ENCODE data around the gene LILRA2. TPM values are rescaled to one million over a fixed set of nuclear protein-coding genes. Genes with fewer than 3 reads are reported as not detected.

LILRA2 gene
- total RNA-seq, 1 experiment from 2014 or later = not detected

DNA sequence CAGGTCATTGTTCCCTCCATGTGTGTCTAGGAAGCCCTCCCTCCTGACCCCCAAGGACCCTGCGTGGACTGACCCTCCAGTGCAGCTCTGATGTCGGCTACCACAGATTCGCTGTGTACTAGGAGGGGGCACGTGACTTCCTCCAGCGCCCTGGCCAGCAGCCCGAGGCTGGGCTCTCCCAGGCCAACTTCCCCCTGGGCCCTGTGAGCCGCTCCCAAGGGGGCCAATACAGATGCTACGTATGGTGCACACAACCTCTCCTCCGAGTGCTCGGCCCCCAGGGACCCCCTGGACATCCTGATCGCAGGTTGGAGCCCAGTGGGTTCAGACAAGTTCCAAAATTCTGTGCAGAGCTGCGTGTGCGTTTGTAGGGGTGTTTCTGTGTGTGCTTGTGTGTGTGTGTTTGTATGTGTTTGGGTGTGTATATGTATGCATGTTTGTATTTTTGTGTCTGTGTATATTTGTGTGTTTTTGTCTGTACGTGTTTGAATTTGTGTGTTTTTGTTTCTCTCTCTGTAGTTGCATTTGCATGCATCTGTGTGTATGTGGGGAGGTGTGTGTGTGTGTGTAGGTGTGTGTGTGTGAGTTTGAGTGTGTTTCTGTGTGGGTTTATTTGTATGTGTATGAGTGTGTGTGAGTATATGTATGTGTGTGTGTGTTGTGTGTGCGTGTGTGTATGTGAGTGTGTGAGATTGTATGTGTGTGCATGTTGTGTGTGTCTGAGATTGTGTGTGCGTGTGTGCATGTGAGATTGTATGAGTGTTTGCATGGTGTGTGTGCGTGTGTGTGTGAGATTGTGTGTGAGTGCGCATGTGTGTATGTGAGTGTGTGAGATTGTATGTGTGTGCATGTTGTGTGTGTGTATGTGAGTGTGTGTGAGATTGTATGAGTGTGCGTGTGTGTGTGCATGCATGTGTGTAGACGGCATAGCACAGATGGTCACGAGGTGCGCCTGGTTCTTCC lies 21.4 kb upstream of the LILRA2 start:
- Mint-ChIP-seq H3K36me3 (peaks cover 46% of the 10 kb centered on the region), H3K27me3 (ENCODE audit: low read depth) (peaks cover 9% of the 10 kb centered on the region), H3K4me1 (no peaks in the 10 kb centered on the region), H3K27ac (no peak overlapping the region), H3K9me3 (peaks cover 64% of the 10 kb centered on the region), H3K4me3 (no peak overlapping the region)
- no peak for ATAC-seq
- ChIA-PET POLR2A (no interaction called here), CTCF (no interaction called here)
- DNase-seq (ENCODE audit: low spot score) = no peak
- no peak for TF ChIP-seq JUN (CRISPR knock-in tag; IDR thresholded peaks at IDR 0.05)
- TF ChIP-seq MYBL2 (CRISPR knock-in tag; IDR thresholded peaks at IDR 0.05) = no peak
- TF ChIP-seq FOXK1 (CRISPR knock-in tag; IDR thresholded peaks at IDR 0.05) = no peak
- TF ChIP-seq NFE2L1 (CRISPR knock-in tag; IDR thresholded peaks at IDR 0.05) = no peak
- no peak for TF ChIP-seq JAZF1 (CRISPR knock-in tag; IDR thresholded peaks at IDR 0.05)
- TF ChIP-seq, protein P1, sequence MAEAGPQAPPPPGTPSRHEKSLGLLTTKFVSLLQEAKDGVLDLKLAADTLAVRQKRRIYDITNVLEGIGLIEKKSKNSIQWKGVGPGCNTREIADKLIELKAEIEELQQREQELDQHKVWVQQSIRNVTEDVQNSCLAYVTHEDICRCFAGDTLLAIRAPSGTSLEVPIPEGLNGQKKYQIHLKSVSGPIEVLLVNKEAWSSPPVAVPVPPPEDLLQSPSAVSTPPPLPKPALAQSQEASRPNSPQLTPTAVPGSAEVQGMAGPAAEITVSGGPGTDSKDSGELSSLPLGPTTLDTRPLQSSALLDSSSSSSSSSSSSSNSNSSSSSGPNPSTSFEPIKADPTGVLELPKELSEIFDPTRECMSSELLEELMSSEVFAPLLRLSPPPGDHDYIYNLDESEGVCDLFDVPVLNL (CRISPR knock-in tag; IDR thresholded peaks at IDR 0.05; ENCODE audit: borderline replicate concordance, low read depth) = no peak
- TF ChIP-seq, protein P2, sequence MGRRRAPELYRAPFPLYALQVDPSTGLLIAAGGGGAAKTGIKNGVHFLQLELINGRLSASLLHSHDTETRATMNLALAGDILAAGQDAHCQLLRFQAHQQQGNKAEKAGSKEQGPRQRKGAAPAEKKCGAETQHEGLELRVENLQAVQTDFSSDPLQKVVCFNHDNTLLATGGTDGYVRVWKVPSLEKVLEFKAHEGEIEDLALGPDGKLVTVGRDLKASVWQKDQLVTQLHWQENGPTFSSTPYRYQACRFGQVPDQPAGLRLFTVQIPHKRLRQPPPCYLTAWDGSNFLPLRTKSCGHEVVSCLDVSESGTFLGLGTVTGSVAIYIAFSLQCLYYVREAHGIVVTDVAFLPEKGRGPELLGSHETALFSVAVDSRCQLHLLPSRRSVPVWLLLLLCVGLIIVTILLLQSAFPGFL (CRISPR knock-in tag; IDR thresholded peaks at IDR 0.05; ENCODE audit: borderline replicate concordance) = no peak
- TF ChIP-seq, protein P3, sequence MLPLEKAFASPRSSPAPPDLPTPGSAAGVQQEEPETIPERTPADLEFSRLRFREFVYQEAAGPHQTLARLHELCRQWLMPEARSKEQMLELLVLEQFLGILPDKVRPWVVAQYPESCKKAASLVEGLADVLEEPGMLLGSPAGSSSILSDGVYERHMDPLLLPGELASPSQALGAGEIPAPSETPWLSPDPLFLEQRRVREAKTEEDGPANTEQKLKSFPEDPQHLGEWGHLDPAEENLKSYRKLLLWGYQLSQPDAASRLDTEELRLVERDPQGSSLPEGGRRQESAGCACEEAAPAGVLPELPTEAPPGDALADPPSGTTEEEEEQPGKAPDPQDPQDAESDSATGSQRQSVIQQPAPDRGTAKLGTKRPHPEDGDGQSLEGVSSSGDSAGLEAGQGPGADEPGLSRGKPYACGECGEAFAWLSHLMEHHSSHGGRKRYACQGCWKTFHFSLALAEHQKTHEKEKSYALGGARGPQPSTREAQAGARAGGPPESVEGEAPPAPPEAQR (CRISPR knock-in tag; IDR thresholded peaks at IDR 0.05) = no peak
- TF ChIP-seq, protein P4, sequence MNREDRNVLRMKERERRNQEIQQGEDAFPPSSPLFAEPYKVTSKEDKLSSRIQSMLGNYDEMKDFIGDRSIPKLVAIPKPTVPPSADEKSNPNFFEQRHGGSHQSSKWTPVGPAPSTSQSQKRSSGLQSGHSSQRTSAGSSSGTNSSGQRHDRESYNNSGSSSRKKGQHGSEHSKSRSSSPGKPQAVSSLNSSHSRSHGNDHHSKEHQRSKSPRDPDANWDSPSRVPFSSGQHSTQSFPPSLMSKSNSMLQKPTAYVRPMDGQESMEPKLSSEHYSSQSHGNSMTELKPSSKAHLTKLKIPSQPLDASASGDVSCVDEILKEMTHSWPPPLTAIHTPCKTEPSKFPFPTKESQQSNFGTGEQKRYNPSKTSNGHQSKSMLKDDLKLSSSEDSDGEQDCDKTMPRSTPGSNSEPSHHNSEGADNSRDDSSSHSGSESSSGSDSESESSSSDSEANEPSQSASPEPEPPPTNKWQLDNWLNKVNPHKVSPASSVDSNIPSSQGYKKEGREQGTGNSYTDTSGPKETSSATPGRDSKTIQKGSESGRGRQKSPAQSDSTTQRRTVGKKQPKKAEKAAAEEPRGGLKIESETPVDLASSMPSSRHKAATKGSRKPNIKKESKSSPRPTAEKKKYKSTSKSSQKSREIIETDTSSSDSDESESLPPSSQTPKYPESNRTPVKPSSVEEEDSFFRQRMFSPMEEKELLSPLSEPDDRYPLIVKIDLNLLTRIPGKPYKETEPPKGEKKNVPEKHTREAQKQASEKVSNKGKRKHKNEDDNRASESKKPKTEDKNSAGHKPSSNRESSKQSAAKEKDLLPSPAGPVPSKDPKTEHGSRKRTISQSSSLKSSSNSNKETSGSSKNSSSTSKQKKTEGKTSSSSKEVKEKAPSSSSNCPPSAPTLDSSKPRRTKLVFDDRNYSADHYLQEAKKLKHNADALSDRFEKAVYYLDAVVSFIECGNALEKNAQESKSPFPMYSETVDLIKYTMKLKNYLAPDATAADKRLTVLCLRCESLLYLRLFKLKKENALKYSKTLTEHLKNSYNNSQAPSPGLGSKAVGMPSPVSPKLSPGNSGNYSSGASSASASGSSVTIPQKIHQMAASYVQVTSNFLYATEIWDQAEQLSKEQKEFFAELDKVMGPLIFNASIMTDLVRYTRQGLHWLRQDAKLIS (CRISPR knock-in tag; IDR thresholded peaks at IDR 0.05; ENCODE audit: borderline replicate concordance) = no peak
- TF ChIP-seq, protein P5, sequence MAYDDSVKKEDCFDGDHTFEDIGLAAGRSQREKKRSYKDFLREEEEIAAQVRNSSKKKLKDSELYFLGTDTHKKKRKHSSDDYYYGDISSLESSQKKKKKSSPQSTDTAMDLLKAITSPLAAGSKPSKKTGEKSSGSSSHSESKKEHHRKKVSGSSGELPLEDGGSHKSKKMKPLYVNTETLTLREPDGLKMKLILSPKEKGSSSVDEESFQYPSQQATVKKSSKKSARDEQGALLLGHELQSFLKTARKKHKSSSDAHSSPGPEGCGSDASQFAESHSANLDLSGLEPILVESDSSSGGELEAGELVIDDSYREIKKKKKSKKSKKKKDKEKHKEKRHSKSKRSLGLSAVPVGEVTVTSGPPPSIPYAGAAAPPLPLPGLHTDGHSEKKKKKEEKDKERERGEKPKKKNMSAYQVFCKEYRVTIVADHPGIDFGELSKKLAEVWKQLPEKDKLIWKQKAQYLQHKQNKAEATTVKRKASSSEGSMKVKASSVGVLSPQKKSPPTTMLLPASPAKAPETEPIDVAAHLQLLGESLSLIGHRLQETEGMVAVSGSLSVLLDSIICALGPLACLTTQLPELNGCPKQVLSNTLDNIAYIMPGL (CRISPR knock-in tag; IDR thresholded peaks at IDR 0.05) = no peak
- no peak for TF ChIP-seq NR3C1 (CRISPR knock-in tag; conservative IDR thresholded peaks at IDR 0.05; ENCODE audit: low read depth)
- TF ChIP-seq TEAD4 (CRISPR knock-in tag; IDR thresholded peaks at IDR 0.05) = no peak
- TF ChIP-seq MXD4 (CRISPR knock-in tag; IDR thresholded peaks at IDR 0.05; ENCODE audit: borderline replicate concordance) = no peak
- no peak for TF ChIP-seq NR1H2 (CRISPR knock-in tag; IDR thresholded peaks at IDR 0.05)
- no peak for TF ChIP-seq ZNF396 (CRISPR knock-in tag; IDR thresholded peaks at IDR 0.05; ENCODE audit: borderline replicate concordance)
- TF ChIP-seq RORB (CRISPR knock-in tag; IDR thresholded peaks at IDR 0.05) = no peak
- TF ChIP-seq ZNF138 (CRISPR knock-in tag; conservative IDR thresholded peaks at IDR 0.05) = no peak
- TF ChIP-seq, protein P6, sequence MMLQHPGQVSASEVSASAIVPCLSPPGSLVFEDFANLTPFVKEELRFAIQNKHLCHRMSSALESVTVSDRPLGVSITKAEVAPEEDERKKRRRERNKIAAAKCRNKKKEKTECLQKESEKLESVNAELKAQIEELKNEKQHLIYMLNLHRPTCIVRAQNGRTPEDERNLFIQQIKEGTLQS (CRISPR knock-in tag; conservative IDR thresholded peaks at IDR 0.05) = no peak
- TF ChIP-seq ZNF121 (CRISPR knock-in tag; IDR thresholded peaks at IDR 0.05) = no peak

Data from WTC11 (cell line).